HG02623 (cell line): ENCODE measurements around the gene PVR.
A peak's percentile ranks its signal among the peaks of the same experiment; 100 is the strongest.

Experiments
- ATAC-seq: cut with Tn5 transposase; IDR thresholded peaks from one replicate; pipeline ENCODE4 v1.9.1; 2021; ENCODE audit warnings: moderate library complexity; ENCODE audit not compliant: unreplicated experiment

PVR gene

GRCh38 chr19:44642377-44642776, 1.3 kb upstream of the PVR start:
- no peak for ATAC-seq

GRCh38 chr19:44644402-44645016, 799 bp downstream of the PVR start:
- no peak for ATAC-seq

GRCh38 chr19:44645407-44646048, 1.8 kb downstream of the PVR start:
- no peak for ATAC-seq

GRCh38 chr19:44646049-44646416, 2.3 kb downstream of the PVR start:
- ATAC-seq = no peak

GRCh38 chr19:44647144-44647543, 3.4 kb downstream of the PVR start:
- ATAC-seq = no peak

GRCh38 chr19:44648631-44649251, 5.0 kb downstream of the PVR start:
- no peak for ATAC-seq

- no peak for ATAC-seq
Observed at GRCh38 chr19:44649578-44650145, 6.0 kb downstream of the PVR start.

- no peak for ATAC-seq
Observed at GRCh38 chr19:44653343-44653742, 9.6 kb downstream of the PVR start.

- peak; percentile 75 for ATAC-seq
Observed at GRCh38 chr19:44653977-44654774, 10.5 kb downstream of the PVR start.

- ATAC-seq = no peak
Observed at GRCh38 chr19:44657211-44657921, 13.7 kb downstream of the PVR start.

GRCh38 chr19:44658069-44658733, 14.5 kb downstream of the PVR start:
- no peak for ATAC-seq

- no peak for ATAC-seq
Observed at GRCh38 chr19:44660081-44660480, 16.4 kb downstream of the PVR start.

- no peak for ATAC-seq
Observed at GRCh38 chr19:44661205-44661604, 17.5 kb downstream of the PVR start.

- no peak for ATAC-seq
Observed at GRCh38 chr19:44661904-44662303, 18.2 kb downstream of the PVR start.

GRCh38 chr19:44662691-44663385, 19.1 kb downstream of the PVR start:
- ATAC-seq = no peak

GRCh38 chr19:44663996-44664395, 20.3 kb downstream of the PVR start:
- no peak for ATAC-seq

- ATAC-seq = no peak
Observed at GRCh38 chr19:44664976-44665375, 21.3 kb downstream of the PVR start.

GRCh38 chr19:44666852-44667556, 23.3 kb downstream of the PVR start:
- ATAC-seq = no peak
